HS-5 (cell line): ENCODE data around the gene HNRNPA3.
"Not testable (repeated sequence)": the region's sequence is repeated elsewhere in the genome, so short reads cannot be mapped to it uniquely, and the experiment has no call there.

Source experiments
- DNase-seq: peaks from one replicate; pipeline ENCODE4 v3.0.0-alpha.2; 2012; ENCODE audit warnings: low read depth

HNRNPA3 gene

DNA sequence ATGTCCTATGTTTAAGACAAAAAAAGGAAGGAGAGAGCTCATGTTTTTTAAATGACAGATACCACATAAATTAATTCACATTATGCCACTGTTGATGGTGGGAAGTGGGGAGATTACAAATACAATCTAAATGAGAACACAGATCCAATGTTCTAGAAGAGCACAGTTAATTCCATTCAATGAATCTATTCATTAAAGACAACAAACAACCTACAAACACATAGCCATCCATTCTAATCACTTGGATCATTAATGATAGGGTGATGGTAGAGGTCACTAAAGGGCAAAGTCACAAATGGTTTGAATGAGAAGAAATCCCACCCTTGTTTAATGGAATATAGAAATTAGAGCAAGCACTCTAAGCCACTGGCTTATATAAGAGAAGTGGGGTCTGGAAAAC lies 21.7 kb downstream of the HNRNPA3 start:
- no peak for DNase-seq

DNA sequence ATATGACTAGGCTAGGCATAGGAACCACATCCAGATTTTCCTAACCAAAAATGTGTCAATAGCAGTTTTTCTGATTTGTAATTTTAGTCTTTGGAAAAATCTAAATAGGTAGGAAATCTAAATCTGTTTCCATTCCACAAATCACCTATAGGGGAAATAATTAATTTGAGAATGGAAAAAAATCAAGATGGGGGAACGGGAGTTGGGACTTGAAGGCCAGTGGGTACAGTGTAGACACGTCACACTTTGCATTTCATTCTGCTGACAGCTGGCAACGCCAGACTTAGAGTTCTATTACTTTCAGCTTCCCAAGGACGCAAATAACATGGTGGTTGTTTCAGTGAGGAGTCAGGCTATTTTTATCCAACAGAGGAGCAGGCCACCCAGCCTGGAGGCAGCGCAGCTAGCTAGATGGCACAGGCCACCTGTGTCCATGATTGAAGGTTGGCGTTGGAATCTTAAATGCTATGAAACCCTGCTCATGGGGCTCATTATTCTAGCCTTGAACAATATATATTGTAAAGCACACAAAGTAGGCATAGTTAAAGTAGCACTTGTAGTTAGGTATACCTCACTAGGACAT lies 23.4 kb downstream of the HNRNPA3 start:
- no peak for DNase-seq

DNA sequence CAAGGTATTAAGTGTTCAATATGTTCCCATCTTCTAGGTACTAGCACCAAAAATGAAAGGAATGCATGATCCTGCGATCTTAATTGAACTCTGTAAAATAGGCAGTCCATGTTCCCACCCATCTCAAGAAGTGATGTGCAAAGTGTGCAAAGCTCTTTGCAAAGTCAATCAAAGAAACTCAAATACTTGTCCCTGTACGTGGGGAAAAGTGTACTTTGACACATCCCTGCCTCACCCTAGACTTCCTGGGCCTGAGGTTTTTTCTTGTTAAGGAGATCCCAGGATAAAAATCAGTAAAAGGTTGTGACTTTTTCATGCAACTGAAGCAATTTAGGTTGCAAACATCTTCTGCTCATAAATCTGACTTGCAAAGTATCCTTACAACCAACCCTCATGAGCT lies 25.3 kb downstream of the HNRNPA3 start:
- no peak for DNase-seq

DNA sequence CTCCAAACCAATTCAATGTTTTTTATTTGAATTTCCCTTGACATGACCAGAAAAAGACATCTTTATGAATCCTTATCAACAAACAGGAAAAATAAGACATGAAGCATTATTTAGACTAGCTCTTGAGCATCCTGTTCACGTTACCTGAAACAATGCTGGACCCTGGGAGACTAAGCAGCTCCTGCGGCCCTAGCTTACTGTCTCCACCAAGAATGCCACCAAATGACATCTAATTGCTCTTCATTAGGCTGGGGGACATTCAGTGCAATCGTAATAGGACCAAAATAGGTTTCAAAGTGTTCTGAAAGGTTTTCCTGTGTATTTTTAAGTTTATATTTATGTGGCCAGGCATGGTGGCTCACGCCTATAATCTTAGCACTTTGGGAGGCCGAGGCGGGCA lies 26.5 kb downstream of the HNRNPA3 start:
- DNase-seq: no peak

DNA sequence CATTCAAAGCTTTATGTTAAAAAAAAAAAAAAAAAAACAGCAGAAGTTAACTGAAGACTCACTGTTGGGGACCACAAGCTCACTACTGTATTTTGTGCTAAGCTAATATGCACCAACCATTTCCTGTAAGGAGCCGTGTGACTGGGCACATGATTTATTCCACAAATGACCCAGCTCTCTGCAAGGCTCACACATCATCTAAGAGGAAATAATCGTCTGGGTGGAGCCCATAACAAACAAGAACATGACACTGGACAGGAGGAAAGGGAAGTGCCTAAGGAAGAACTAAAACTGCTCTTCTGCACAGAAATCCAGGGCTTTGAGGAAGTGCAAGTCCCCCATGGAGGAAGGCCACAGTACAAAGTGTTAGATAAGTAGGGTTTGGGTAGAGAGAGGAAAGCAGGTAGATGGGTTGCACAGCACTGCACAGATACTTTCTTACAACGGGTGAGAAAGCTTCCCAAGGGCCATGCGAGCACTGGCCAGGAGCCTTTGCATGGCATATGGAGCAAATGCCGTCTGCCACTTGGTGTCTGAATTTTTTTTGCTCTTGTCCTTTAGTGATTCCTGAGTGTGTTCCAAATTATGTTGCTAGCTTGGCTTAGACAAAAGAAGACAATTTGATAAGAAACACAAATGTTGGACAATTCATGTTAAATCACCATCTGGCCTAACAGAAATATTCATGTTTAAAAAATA lies 27.5 kb downstream of the HNRNPA3 start:
- no peak for DNase-seq

DNA sequence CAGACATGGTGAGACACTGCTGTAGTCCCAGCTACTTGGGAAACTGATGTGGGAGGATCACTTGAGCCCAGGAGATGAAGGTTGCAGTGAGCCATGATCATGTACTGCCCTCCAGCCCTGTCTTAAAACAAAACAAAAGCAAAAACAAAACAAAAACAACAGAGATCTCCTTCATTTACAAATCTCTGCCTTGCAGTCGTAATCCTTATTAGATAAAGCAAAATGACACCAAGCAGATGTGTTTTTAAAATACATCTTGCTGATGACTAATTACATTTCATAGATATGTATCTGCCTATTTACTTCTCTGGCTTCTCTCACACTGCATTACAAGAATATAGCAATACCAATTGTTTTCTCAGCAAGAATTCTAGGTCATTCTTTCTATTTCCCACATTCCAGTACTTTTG lies 29.1 kb downstream of the HNRNPA3 start:
- DNase-seq: no peak

DNA sequence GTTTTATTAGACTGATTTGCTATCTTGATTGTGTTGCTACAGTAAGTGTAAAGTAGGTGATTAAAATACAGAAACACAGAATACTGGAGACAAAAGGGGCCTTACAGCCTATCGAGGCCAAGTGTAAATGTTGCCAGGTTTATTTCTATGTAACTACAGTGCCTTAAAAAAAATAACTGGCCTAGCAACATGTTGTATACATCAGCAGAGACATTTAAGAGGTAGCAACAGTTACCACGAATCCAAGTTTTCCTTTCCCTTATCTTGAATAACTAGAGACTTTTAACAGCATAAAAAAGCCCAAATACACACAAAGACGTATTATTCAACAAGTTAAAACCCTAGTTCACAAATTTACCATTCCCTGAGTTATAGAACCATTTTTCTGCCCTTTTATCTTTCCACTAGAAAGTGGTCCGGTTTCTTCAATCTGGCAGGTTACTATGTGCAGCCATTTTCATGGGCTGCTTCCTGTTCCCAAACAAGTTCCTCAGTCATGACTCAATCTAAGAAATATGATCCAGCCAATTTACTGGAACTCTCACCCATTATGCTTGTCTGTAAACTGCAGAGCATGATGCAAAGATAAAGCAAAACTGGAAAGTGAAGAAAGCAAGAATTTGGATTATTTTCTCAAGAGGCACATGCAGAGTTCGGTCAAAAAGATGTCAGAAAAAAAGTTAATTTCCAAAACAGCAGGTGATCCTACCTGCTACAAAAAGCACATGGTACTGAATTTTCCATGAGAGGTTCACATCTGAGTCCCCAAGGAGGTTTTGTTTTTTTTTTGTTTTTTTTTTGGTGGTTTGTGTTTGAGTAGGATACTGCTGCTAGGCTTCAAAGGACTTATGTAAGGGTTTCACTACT lies 29.8 kb downstream of the HNRNPA3 start:
- DNase-seq: peak; percentile 95

DNA sequence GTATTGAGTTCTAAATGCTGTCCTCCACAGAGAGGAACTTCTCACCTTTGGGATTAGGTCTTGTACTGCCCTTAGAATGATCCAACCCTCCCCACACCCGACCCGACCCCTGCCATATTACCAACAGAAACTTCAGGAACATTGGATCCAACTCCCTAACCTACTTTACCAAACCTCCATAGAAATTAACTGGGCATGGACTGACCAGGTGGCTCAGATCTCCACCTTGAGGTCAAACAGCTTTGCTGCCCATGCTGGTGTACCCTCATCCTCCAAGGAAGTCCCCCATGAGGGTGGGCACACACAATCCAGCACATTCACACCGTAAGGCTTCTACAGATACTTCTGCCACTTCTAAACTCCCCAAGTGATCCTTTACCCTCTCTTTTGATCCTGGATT lies 30.5 kb downstream of the HNRNPA3 start:
- no peak for DNase-seq

DNA sequence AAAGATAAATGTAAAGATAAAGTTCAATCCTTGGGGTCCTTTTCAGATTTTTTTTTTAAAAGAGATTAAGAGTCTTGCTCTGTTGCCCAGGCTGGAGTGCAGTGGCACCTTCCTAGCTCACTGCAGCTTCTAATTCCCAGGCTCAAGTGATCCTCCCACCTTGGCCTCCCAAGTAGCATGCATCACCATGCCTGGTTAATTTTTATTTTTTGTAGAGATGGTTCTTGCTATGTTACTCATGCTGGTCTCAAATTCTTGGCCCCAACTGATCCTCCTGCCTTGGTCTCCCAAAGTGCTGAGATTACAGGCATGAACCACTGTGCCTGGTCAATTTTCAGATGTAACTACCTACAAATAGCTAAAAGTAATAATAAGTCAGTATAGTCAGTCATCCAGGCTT lies 30.9 kb downstream of the HNRNPA3 start:
- no peak for DNase-seq

DNA sequence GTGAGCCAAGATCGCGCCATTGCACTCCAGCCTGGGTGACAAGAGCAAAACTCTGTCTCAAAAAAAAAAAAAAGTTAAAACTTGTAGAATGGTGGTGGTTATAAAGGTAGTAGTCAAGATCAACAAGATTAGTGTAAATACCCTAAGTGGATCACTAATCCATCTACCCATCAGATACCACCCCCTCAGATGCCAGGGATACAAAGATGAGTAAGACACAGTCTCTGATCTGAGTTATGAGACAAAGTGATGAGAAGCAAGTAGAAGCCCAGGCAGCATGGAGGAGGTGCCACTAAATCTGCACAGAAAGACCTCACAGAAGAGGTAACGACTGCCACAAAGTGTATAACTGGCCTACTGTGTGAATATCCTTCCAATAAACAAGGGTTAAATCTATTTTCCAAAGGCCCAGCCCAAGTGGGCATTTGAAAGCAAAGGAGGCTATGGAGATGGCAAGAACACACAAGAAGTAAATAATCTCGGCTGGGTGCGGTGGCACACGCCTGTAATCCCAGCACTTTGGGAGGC lies 31.7 kb downstream of the HNRNPA3 start:
- no peak for DNase-seq

DNA sequence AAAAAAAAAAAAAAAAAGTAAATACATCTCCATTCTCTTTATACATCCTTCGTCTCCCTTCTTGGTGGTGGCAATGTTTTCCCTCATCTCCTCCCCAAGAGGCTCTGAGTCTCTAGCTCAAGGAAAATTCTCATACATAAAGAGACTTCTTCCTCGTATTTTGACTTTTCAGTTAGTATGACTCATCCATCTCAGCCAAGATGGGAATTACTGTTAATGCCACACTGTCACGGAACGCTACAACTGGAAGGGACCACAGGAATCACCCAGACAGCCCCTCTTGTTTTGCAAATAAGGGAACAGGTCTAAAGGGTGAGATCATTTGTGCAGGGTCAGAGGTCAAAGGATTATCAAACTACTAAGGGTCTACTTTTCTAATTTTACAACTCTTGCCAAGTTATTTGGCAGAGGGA lies 32.4 kb downstream of the HNRNPA3 start:
- DNase-seq: no peak

DNA sequence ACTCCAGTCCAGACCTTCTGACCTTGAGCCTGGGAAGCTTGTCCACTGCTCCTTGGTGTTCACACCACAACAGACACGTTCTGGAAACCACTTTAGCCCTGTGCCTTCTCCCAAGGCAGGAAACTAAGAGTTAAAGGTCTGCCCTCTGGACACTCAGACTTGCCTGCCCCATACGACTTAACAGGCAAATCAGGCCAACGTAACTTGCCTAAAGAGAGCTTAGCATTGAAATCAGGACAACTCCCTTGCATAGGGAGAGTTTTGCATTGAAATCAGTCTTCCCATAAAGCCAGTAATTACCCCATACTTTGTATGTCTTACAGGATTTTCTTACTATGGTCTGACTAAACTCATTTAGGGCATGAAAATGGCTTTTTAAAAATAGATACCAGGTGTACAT lies 33.4 kb downstream of the HNRNPA3 start:
- DNase-seq: no peak

DNA sequence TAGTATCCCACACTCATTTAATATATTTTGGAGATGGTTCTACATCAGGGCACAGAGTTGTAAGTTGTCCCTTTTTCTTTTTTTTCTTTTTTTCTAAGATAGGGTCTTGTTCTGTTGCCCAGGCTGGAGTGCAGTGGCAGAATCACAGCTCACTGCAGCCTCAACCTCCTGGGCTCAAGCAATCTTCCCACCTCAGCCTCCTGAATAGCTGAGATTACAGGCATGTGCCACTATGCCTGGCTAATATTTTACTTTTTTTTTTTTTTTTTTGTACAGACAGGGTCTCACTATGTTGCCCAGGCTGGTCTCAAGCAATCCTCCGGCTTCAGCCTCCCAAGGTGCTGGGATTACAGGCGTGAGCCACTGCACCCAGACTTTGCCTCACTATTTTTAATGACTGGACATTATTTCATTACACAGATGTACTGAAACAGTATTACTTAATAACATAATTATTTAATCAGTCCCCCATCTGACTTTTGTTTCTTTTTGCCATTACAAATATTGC lies 34.0 kb downstream of the HNRNPA3 start:
- not testable (repeated sequence) for DNase-seq

DNA sequence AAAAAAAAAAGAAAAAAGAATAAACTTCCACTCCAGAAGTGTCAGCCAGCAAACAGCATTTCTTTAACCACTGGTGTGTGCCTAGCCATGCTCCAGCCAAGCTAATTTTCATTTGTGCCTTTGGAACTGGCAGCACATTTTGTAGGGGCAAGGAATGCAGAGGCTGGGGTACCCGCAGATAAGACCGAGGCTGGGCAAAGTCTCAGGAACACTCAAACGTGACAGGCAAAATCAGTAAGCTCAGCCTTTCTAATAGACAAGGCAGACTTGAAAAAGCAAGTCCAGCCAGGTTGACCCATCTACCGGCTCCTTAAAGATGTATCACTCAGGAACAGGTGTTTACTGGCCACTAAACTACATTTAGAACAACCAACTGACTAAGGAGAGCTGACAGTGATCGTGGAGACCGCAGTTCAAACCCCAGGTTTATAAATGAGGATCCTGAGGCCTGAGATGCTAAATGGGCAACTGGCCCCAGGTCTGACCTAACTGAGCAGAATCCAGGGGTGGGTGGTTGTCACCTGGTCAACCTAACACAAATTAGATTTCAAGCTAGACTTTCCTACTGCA lies 35.2 kb downstream of the HNRNPA3 start:
- no peak for DNase-seq

DNA sequence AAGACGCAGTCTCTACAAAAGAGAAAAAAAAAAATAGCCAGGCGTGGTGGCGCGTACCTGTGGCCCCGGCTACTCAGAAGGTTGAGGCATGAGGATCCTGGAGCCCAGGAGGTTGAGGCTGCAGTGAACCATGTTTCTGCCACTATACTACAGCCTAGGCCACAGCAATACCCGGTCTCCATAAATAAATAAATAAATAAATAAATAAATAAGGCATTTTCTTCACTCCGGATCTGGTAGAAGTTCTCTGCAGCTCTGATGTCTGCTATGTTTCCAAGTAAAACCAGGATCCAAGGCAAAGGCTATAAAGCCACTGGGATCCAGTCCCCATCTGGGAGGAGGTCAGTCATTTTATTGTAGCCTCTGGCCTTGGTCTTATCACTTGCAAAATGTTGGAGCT lies 36.4 kb downstream of the HNRNPA3 start:
- DNase-seq: no peak

DNA sequence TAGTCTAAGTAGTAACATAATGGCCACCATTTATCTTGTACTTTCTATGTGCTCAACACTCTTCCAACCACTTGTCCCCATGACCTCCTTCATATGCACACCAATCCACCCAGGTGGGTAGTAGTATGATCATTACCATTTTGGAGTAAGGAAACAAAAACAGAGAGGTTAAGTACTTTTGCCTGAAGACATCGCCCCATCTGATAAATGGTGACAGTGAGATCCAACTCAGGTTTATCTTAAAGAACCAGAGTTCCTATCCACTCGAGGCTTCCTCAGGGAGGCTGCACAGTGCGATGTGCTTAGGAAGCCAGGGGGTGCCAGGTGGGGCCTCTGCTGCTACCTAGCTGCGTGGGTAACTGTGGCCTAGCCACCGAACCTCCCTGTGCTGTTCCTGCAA lies 37.9 kb downstream of the HNRNPA3 start:
- no peak for DNase-seq

DNA sequence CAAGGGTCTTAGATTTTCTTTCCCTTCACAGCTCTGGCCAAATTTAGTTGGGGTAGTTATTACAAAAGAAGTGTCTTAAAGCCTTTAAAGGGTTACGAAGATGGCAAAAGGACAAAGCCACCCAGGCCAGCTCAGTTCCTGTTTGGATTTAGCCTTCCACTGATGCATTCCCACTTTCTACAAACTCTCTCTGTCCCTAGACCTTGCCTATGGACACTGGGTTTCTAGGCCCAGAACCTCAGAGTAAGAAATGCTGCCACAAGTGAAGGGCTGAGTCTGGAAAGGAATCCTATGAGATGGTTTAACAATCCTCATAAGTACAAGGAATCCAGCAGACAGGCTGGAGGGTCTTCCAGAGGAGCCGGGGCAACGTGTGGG lies 38.6 kb downstream of the HNRNPA3 start:
- DNase-seq: no peak

DNA sequence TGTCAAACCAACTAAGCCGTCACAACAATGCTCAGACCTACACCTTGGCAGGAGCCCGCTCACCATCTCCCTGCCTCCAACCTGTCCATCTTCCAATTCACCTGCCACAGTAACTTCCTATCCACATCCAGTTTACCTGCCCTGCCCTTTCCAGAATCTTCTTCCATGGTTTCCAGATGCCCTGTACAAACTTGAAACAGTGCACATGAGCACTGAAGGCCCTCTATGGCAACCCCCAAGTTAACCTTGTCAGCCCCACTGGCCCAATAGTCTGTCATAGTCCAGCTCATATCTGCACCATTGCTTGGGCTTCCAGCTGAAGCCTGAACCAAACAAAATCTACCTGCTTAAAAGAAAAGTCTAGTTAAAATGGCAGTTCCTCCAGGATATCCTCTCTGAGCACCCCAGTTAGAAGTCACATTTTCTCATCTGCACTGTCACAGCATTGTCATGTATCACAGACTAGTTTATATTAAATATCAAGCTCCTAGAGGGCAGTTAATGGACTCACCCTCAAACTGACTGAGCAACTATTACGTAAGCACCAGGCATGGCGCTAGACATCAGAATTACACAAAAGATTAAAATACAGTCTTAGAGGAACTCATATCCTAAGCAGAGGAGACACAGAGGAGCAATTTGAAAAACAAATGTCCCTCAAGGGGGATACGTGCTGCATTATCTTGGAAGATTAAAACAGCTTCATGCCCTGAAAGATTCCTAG lies 40.4 kb downstream of the HNRNPA3 start:
- DNase-seq: no peak

DNA sequence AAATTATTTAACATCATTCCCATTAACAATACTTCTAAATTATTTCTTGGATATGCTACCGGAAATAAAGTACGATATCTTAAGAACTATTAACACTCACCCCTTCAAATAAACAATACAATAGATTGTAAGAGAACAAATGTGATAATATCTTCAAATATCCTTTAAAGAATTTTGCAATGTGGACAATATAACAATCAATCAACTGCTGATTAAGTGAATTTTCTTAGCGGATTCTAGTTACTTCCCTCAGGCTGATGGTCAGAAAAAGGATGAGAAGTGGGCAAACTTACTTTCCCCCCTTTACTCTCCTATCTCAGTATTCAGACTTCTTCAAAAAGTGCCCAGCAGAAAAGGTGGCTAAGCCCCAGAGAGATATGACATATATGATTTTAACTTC lies 41.1 kb downstream of the HNRNPA3 start:
- no peak for DNase-seq

DNA sequence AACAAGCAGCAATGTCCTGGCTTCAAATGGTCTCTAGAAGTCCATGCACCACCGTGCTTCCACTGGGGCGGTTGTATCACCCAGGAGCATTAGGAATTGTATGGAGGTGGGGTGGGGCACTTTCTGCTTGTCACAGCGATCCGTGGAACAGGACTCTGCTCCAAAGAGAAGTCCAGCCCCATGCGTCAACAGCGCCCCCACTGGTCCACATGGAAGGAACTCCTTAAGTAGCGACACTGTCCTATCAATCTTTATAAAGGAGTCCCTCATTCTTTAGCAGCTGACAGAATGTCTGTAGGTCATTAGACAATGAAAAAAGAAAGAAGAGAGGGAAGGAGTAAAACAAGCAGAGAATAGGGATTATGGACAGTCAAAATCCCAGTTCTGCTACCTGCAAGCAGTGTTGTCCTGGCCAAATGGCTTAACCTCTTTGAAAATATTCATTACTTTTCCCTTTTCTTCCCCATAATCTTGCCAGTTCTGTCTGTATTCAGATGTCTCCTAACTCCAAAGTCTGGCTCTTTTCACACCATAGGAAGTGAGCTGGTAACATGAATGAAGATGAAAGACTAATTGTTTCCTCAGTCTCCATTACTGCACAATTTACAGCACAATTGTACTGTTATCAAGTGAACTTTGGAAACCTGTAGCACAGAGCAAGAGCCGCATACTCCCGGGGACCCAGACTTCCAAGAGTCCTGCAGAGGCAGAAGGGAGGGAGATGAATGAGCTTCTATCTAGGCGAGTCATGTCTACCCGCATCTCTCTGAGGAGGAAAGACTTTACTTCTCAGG lies 42.0 kb downstream of the HNRNPA3 start:
- no peak for DNase-seq

DNA sequence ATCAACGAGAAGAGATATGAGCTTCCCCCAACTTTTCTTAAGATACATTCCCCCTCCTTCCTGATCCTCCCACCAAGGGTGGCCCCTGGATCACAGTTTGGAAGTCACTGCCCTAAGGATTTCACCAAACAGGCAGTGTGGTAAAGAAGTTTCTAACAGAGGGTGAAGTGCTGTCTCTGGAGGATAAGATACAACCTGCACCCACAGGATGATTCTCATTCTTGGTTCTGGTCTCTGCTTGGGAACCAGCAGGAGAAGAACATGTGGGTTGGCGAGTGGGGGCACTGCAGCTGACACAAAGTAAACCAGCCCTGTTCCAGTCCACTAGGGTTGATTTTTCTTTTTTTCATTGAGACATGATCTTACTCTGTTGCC lies 42.6 kb downstream of the HNRNPA3 start:
- no peak for DNase-seq
